Activated effector memory CD4-positive, alpha-beta T cell treated with anti-CD3 and anti-CD28 coated beads, Interleukin-2, amount 50 U/mL, for 16 hours (primary cell): ENCODE data around the gene CMTM7.
"Not testable (repeated sequence)": the region's sequence is repeated elsewhere in the genome, so short reads cannot be mapped to it uniquely, and the experiment has no call there.

Experiments
- DNase-seq: peaks from one replicate; pipeline ENCODE4 v3.0.0-alpha.2; 2020

The CMTM7 gene

DNA sequence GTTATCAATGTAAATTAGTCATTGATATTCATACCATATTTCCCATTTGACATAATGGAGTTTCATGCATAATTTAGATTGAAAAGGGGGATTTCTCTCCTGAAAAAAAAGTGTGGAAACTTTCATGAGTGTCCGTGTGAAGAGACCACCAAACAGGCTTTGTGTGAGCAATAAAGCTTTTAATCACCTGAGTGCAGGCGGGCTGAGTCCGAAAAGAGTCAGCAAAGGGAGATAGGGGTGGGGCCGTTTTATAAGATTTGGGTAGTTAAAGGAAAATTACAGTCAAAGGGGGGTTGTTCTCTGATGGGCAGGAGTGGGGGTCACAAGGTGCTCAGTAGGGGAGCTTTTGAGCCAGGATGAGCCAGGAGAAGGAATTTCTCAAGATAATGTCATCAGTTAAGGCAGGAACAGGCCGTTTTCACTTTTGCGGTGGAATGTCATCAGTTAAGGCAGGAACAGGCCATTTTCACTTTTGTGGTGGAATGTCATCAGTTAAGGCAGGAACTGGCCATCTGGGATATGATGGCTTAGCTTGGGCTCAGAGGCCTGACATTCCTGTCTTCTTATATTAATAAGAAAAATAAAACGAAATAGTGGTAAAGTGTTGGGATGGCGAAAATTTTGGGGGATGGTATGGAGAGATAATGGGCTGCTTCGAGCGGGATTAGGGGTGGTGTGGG is 69.3 kb downstream of the CMTM7 start:
- DNase-seq = not testable (repeated sequence)

DNA sequence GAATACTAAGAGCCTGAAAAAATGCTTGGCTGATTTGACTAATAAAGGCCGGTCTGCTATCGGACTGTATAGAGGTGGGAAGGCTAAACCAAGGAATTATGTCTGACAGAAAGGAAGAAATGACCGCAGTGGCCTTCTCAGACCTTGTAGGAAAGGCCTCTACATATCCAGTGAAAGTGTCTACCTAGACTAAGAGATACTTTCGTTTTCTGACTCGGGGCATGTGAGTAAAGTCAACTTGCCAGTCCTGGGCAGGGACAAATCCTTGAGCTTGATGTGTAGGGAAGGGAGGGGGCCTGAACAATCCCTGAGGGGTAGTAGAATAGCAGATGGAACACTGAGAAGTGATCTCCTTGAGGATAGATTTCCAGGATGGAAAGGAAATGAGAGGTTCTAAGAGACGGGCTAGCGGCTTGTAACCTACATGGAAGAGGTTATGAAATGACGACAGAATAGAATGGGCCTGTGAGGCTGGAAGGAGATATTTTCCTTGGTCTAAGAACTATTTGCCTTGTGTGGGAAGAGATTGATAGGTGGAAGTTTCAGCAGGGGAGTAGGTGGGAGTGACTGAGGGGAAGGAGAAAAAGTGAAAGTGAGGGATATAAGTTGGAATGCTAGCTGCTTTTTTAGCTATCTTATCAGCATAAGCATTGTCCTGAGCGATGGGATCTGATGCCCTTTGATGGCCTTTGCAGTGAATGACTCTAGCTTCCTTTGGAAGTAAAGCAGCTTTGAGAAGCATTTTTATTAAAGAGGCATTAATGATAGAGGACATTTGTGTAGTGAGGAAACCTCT is 70.7 kb downstream of the CMTM7 start:
- not testable (repeated sequence) for DNase-seq

DNA sequence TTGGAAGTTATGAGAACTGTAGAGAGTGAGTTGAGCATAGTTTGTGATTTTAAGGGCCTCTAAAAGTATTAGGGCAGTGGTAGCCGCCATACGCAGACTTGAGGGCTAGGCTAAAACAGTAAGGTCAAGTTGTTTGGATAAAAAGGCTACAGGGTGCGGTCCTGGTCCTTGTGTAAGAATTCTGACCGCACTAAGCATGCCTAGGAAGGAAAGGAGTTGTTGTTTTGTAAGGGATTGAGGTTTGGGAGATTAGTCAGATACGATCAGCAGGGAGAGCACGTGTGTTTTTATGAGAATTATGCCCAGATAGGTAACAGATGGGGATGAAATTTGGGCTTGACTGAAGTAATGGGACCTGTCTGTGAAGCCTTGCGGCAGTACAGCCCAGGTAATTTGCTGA is 71.8 kb downstream of the CMTM7 start:
- DNase-seq = not testable (repeated sequence)

- not testable (repeated sequence) for DNase-seq
Observed at GRCh38 chr3:32464726-32465125, 73.1 kb downstream of the CMTM7 start.

- DNase-seq = not testable (repeated sequence)
Observed at GRCh38 chr3:32466808-32467207, 75.2 kb downstream of the CMTM7 start.

DNA sequence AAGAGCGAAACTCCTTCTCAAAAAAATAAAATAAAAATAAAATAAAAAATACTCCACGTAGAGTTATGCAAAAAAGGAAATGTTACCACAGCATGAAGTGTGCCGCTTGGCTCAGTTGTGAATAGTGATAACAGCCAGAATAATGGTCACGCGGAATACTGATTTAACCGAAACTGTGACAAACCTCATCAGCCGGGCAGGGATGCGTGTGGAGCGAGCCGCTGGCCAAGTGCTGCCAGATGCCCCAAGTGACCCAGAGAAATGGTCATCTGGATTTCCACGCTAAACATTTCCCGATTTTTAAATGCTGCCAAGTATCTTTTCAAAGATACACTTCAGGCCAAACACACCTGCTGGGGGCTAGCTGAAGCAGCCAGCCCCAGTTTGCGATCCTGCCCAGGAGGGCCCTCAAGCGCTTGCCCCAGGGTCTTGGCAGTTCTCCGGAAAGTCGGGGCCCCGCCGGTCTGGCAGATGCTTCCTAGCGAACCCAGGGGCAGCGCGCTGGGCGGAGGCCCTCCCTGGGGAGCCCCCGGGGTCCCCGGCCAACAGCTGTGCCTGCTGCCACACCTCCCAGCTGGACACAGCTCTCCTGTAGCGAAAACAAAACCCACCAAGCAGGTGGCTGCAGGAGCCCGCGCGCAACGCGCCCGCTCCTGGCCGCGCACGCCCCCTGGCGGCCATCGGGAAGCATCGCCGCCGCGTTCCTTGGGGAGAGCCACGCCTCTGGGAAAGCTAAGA is 75.8 kb downstream of the CMTM7 start:
- peak; percentile 92 for DNase-seq

- no peak for DNase-seq
Observed at GRCh38 chr3:32469151-32469874, 77.7 kb downstream of the CMTM7 start.

GRCh38 chr3:32470362-32470761 is 78.7 kb downstream of the CMTM7 start:
- no peak for DNase-seq

DNA sequence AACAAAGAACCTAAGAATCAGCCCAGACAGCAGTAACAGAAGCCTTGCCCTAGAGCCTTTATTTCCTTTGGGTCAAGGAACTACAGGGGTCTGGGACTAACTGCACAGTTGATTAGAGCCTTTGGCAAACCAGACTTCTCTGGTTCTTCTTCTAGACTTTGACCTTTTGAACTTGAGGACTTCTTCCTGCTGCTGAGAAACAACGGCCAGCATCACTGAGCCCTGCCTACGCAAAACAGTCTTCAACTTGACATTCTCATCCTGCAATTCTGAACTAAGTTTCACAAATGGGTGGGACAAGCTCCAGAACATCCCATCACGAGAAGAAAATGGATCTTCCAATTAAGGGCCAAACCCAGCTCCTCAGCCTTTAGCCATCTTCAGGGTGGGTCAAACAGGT is 79.6 kb downstream of the CMTM7 start:
- no peak for DNase-seq

DNA sequence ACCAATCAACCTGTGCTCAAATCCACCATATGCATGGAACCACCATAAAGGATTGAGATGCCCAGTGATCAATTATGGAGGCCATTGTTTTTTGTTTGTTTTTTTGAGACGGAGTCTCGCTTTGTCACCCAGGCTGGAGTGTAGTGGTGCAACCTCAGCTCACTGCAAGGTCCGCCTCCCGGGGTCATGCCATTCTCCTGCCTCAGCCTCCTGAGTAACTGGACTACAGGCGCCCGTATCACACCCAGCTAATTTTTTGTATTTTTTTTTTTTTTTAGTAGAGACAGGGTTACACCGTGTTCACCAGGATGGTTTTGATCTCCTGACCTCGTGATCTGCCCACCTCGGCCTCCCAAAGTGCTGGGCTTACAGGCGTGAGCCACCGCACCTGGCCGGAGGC is 80.5 kb downstream of the CMTM7 start:
- DNase-seq = not testable (repeated sequence)

DNA sequence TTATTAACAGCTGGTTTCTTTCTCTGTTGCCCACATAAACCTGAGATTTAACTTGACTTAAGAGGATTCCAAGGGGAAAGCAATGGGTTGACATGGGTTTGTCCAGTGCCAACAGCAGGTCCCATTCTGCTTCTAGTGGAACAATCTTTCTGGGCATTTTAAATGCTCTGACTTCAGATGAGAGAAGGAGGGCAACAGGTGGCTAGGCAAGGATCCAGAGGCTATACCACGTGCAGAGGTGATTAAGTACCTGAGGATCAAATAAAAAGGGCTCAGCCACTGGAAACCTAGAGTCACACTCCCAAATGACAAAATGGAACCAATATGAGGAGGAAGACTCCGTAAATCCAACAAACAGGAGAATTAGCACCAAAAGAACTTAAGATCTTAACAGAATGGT is 82.5 kb downstream of the CMTM7 start:
- no peak for DNase-seq

DNA sequence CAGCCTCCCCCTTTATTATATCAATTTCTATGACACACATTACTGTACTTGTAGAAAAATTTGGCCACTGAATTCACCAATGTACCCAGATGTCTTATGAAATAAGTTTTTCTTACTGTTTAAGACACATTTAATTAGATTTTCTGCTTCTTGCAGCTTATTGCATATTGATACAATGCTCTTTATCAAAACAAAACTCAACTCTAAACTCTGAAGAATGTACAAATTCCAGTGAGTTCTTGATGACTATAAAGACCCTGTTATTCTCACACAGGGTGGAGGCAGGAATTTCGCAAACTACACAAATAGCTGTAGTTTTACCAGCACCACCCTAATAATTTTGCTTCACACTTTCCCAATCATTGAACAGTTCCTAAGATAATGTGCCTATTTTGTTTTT is 89.0 kb downstream of the CMTM7 start:
- no peak for DNase-seq

GRCh38 chr3:32481791-32482631 is 90.4 kb downstream of the CMTM7 start:
- no peak for DNase-seq

DNA sequence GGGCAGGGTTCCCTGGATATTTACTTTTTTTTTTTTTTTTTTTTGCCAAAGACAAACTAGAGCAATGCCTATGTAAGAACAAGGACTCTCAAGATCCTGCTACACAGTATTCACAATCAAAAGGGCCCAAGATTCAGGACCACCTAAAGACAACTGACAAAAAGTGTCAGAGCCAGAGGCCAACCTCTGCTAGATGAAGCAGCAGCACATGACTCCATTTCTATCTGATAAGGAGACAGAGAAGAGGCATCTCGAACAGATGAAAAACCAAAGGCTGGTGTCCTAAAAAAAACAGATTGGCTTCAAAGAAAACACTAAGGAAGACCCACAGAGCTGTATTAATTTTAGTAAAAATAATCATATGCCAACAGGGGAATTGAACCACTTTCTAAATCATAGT is 91.0 kb downstream of the CMTM7 start:
- no peak for DNase-seq

GRCh38 chr3:32483772-32484171 is 92.1 kb downstream of the CMTM7 start:
- no peak for DNase-seq

- DNase-seq = no peak
Observed at GRCh38 chr3:32484436-32484835, 92.8 kb downstream of the CMTM7 start.

DNA sequence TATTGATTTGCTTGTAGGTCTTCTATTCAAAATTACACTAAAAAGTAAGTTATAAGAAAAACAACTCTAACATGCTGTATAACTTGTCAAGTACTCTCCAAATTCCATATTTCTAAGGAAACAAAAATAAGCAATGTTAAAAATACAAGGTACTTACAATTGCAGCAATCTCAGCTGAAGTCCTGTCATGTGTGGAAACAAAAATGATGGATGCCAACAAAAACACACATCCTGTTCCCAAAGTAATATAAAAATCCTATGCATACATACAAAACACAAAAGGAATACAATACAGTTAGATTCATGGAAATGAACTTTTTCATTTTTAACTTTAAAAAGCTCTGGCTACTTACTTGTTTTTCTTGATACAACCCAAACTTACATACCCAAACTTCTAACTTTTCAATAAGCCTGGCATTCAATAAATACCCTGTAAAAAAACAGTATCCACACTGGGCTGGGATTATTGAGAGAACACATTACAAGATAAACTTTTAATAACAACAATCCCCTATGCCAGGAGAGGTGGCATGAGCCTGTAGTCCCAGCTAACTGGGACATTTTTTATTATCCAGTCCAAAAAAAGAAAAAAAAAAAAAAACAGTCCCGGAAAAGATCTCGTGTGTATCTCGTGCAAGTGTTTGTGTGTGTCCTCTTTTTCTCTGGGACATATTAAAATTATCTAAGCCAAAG is 96.3 kb downstream of the CMTM7 start:
- no peak for DNase-seq

DNA sequence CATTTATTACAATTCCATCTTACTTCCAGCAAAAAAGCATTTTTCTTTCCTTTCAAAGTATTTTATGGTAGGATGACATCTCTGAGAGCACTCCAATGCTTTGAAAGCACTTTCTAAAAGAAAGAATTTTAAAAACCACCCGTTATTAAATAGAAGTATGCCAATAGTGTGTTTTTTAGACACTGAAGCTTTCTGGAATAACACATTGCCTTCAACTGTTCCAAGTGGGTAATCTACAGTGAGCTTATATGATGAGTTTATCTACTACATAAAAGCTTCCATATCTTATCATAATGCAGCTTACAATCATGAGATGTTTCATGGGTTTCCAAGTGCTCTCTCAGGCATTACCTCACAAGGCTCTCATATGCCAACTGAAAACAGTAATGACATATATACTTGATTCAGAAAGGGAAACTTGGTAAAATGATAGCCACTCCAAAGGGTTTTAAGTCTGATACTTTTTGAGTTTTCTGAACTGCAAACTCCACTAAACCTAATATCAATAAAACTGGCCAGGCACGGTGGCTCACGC is 96.9 kb downstream of the CMTM7 start:
- DNase-seq = no peak

GRCh38 chr3:32492684-32493436 is 101.2 kb downstream of the CMTM7 start:
- DNase-seq = no peak
